ENCODE measurements around the gene ZNF410. TPM values are rescaled to one million over a fixed set of nuclear protein-coding genes. Genes with fewer than 3 reads are reported as not detected.

Gene ZNF410
- total RNA-seq, 1 donor from 2014 or later, result 62.0 TPM

DNA sequence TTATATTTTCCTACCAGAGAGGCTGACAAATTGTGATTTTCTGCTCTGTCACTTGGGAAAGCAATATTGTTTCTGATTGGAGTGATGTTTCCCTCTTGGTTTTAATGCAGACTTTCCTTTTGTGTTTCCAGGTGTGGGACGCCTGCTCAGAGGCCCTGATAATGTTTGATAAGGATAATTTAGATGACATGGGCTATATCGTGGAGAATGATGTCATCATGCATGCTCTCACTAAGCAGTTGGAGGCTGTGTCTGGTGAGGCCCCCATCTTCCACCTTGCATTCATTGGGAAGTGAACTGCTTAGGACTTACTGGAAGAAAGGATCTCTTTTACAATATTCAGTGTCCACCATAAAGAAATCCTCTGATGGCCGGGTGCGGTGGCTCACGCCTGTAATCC is 69.0 kb downstream of the ZNF410 start:
- DNase-seq, result no peak

DNA sequence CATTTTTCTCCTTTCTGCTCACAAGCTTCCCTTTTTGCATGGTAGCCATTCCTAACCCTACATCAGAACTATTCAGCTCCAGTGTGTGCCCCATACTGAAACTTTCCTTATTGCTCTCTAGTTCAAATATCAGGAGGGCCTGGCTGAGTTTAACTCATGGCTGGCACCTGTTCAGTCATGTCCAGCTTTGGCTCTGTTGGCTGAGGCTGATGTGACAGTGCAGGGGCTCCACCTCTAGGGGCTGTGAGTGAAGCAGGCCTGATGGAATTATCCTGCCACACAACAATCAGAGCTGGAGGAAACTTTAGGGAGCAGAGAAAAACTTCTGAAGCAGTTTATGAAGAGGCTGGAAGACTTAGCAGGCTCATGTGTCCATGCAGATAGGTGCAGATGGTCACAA is 71.9 kb downstream of the ZNF410 start:
- peak; percentile 83 for DNase-seq

DNA sequence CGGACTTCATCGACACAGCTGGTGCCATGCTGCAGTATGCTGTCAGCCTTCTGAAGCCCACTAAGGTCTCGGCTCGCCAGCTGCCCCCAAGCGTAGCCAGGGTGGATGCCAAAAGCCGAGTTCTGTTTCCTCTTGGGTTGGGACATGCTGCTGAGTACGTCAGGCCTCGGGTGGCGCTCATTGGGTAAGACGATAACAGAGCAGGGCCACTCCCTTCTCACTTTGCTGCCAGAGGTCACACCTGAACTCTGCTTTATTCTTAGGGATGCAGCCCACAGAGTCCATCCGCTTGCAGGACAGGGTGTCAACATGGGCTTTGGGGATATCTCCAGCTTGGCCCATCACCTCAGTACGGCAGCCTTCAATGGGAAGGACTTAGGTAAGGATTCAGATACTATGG is 74.5 kb downstream of the ZNF410 start:
- no peak for DNase-seq

DNA sequence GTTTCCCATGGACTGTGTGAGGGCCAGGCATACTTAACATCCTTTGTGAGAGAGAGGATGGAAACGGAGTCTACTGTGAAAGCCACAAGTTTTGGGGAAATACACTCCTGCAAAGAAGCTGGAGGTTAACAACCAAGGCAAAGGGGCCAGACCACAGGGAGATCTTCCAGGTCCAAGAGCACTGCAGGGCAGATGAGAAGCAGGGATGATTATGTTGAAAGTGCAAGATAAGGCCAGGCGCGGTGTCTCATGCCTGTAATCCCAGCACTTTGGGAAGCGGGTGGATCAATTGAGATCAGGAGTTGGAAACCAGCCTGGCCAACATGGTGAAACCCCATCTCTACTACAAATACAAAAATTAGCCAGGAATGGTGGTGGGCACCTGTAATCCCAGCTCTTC is 78.6 kb downstream of the ZNF410 start:
- no peak for DNase-seq

DNA sequence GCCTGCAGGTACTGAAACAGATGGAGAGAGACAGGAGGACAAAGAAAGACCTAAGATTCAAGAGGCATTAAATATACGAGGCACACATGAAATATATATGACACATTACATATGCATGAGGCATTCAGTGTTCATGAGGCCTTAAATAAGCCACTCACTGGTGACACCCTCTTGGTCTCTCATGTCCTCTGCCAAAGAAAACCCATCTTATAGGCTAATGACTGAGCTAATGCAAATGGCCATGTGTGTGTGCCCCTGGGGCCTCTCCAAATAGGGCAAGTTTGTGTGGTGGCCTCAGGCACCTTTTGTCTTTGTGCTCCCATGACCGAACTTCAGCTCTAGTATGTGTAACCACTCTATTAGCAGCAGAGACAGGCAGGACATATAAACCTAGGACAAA is 82.2 kb downstream of the ZNF410 start:
- no peak for DNase-seq

DNA sequence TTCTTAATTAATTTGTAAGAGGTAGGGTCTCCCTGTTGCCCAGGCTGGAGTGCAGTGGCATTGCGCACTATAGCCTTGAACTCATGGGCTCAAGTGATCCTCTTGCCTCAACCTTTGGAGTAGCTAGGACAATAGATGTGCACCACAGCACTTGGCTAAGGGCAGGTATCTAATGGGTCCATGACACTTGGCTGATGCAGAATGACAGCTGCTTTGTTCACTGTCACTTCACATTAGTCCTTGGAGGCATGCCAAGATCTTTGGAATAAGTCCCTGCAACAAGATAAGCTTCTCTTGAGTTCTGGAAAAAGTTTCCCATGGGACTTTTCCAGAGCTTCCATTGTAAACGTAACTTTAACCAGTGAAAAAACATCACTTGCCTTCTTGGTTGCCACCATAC is 86.8 kb downstream of the ZNF410 start:
- peak; percentile 78 for DNase-seq

DNA sequence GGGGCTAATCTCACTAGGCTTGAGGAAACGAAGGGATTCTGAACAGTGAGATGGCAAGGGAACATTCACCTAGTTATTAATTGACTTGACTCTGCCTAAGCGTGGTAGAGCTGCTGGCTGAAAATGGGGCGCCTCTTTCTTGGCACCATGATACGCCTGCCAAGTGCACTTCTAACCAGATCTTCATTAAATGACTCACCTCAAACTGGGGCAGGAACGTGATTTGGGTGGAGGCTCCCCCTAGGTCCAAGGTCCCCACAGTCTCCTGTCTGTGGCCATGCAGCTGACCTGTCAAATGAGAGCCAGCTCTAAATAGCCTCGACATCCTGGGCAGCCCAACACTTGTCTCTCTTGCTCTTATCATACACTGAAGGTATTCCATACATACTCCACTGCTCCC is 89.5 kb downstream of the ZNF410 start:
- DNase-seq, result no peak

DNA sequence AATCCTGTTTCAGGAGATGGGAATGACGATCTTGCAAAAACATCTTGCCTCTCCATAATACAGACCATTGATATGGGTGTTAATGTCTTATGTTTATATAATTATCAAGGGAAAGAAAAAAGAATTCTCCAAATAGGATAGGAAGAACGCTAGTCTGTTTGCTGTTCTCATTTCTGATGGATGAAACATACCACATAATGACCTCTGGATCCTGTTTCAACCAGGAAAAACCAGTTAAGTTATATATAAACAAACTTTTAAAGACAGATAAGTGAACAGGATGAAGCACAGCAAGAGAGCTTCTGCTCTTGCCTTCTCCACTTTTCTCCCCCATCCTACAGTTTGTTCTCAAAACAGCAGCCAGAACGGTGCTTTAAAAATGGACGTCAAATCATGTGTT is 91.2 kb downstream of the ZNF410 start:
- no peak for DNase-seq

Small RNA genes lying within 50 kb of the gene (small RNA-seq; reads per million reads assigned to genes)
- gene AC005520.4 (ENCODE audit: low replicate concordance) (not detected), gene RF00019 (ENCODE audit: low replicate concordance) (not detected)

Other genes with a start within 250 kb of the ZNF410 start
- 7.4 TPM for gene DNAL1, start 241.9 kb upstream of the ZNF410 start, total RNA-seq
- 20.9 TPM for gene PNMA1, start 172.5 kb upstream of the ZNF410 start, total RNA-seq
- gene PTGR2, start 35.0 kb upstream of the ZNF410 start, total RNA-seq, result 7.5 TPM
- gene FAM161B, start 63.2 kb downstream of the ZNF410 start, total RNA-seq, result 4.9 TPM
- gene COQ6, start 63.4 kb downstream of the ZNF410 start, total RNA-seq, result 67.0 TPM
- gene ENTPD5, start 132.4 kb downstream of the ZNF410 start, total RNA-seq, result 14.6 TPM
- 3.1 TPM for gene BBOF1, start 132.5 kb downstream of the ZNF410 start, total RNA-seq
- 28.0 TPM for gene ALDH6A1, start 197.6 kb downstream of the ZNF410 start, total RNA-seq
- 9.5 TPM for gene LIN52, start 198.1 kb downstream of the ZNF410 start, total RNA-seq

All from tongue (tissue), 3 donors.